Activated T-cell treated with anti-CD3 and anti-CD28 coated beads, Interleukin-2, amount 50 U/mL, for 24 hours (primary cell): Measurements from ENCODE around the gene DTD1.

ENCODE experiments used
- DNase-seq: peaks from one replicate; pipeline ENCODE4 v3.0.0-alpha.2; 2020
- H3K27ac Mint-ChIP-seq: 2 replicates; pipeline ENCODE4 v1.8.0; 2020; ENCODE audit warnings: mild to moderate bottlenecking, mixed read lengths
- H3K27me3 Mint-ChIP-seq: 2 replicates; pipeline ENCODE4 v1.8.0; 2020; ENCODE audit warnings: mixed read lengths
- H3K36me3 Mint-ChIP-seq: 2 replicates; pipeline ENCODE4 v1.8.0; 2020; ENCODE audit warnings: low read depth, mixed read lengths
- H3K4me1 Mint-ChIP-seq: 2 replicates; pipeline ENCODE4 v1.8.0; 2020; ENCODE audit warnings: low read depth, mixed read lengths
- H3K4me3 Mint-ChIP-seq: 2 replicates; pipeline ENCODE4 v1.8.0; 2020; ENCODE audit warnings: mild to moderate bottlenecking, moderate library complexity, mixed read lengths
- H3K9me3 Mint-ChIP-seq: 2 replicates; pipeline ENCODE4 v1.8.0; 2020; ENCODE audit warnings: mixed read lengths

Gene DTD1

GRCh38 chr20:18632196-18632789, 44.4 kb downstream of the DTD1 start:
- H3K36me3 Mint-ChIP-seq, result peaks cover 48% of the 10 kb centered on the region
- no peaks in the 10 kb centered on the region for H3K27me3 Mint-ChIP-seq
- no peaks in the 10 kb centered on the region for H3K9me3 Mint-ChIP-seq
- peak; percentile 62 for DNase-seq
- no peak overlapping the region for H3K4me3 Mint-ChIP-seq
- H3K27ac Mint-ChIP-seq, result no peak overlapping the region
- H3K4me1 Mint-ChIP-seq, result no peaks in the 10 kb centered on the region

- H3K9me3 Mint-ChIP-seq, result no peaks in the 10 kb centered on the region
- H3K4me3 Mint-ChIP-seq, result no peak overlapping the region
- no peaks in the 10 kb centered on the region for H3K27me3 Mint-ChIP-seq
- H3K4me1 Mint-ChIP-seq, result no peaks in the 10 kb centered on the region
- DNase-seq, result no peak
- H3K36me3 Mint-ChIP-seq, result peaks cover 46% of the 10 kb centered on the region
- no peak overlapping the region for H3K27ac Mint-ChIP-seq
Observed at GRCh38 chr20:18633411-18633810, 45.6 kb downstream of the DTD1 start.

DNA sequence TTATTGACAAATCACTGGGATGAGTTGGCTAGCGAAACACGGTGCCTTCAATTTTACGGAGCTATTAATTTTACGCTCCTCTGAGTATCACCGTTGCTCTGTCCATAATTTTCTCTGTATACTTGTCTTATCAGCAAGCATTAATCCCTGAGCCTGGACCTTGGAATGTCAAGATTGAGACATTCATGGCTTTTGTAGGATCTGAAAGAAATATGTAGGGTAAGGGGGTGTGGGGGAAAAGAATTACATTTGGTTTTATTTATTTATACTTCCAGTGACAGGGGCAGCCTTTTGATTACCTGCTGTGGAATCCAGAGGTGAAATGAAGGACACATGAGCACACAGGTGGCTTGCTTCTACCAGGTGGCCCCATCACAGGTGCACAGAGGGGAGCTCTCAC, 46.6 kb downstream of the DTD1 start:
- H3K27me3 Mint-ChIP-seq, result no peaks in the 10 kb centered on the region
- peaks cover 42% of the 10 kb centered on the region for H3K36me3 Mint-ChIP-seq
- H3K27ac Mint-ChIP-seq, result no peak overlapping the region
- H3K4me1 Mint-ChIP-seq, result peaks cover 5% of the 10 kb centered on the region
- DNase-seq, result no peak
- no peak overlapping the region for H3K4me3 Mint-ChIP-seq
- no peaks in the 10 kb centered on the region for H3K9me3 Mint-ChIP-seq

- no peak for DNase-seq
- H3K4me3 Mint-ChIP-seq, result no peak overlapping the region
- peaks cover 9% of the 10 kb centered on the region for H3K4me1 Mint-ChIP-seq
- H3K9me3 Mint-ChIP-seq, result no peaks in the 10 kb centered on the region
- H3K27me3 Mint-ChIP-seq, result no peaks in the 10 kb centered on the region
- peaks cover 36% of the 10 kb centered on the region for H3K36me3 Mint-ChIP-seq
- no peak overlapping the region for H3K27ac Mint-ChIP-seq
Observed at GRCh38 chr20:18635380-18635779, 47.5 kb downstream of the DTD1 start.

DNA sequence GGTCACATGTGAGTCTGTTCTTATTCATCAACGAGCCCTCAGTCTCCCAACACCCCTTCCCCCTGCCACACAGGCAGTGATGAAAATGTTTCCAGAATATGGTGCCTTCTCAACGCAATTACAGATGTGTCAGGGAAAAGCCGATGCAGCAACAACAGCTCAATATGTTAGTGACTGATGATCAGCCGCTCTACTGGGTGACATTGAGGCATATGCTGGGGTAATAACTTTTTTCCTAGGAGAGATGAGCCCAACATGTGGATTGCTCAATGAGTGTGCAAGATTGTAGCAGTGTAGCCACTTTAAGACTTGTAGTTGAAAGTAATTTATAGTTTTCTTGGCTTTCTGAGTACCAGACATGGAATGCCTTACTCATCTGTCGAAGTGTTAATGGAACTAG, 49.4 kb downstream of the DTD1 start:
- H3K27ac Mint-ChIP-seq, result no peak overlapping the region
- peaks cover 31% of the 10 kb centered on the region for H3K36me3 Mint-ChIP-seq
- no peak overlapping the region for H3K4me3 Mint-ChIP-seq
- no peak for DNase-seq
- H3K9me3 Mint-ChIP-seq, result no peaks in the 10 kb centered on the region
- H3K4me1 Mint-ChIP-seq, result peaks cover 9% of the 10 kb centered on the region
- no peaks in the 10 kb centered on the region for H3K27me3 Mint-ChIP-seq

DNA sequence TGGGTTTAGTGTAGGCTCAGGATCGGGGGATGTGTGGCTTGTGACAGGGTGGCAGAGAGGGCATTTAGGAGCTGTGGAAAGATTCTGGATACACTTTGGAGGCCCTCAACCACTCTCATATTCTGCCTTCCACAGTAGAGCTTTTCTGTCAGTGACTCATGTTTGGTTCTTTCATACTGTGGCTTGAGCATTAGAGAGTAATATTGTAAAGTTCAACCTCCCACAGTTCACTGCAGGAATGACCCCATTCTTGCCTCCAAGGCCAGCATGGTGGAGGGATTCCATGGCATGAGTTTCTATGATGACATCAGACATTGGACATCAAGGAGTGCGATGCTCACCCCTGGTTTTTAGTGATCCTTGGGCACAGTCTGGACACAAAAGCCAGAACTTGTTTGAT, 50.9 kb downstream of the DTD1 start:
- Mint-ChIP-seq H3K4me1 (peaks cover 9% of the 10 kb centered on the region), H3K4me3 (no peak overlapping the region), H3K9me3 (no peaks in the 10 kb centered on the region), H3K27ac (no peak overlapping the region), H3K27me3 (no peaks in the 10 kb centered on the region), H3K36me3 (peaks cover 41% of the 10 kb centered on the region)
- DNase-seq, result no peak

GRCh38 chr20:18639501-18639979, 51.7 kb downstream of the DTD1 start:
- DNase-seq, result no peak
- H3K27me3 Mint-ChIP-seq, result no peaks in the 10 kb centered on the region
- peaks cover 9% of the 10 kb centered on the region for H3K4me1 Mint-ChIP-seq
- H3K9me3 Mint-ChIP-seq, result no peaks in the 10 kb centered on the region
- H3K36me3 Mint-ChIP-seq, result peaks cover 40% of the 10 kb centered on the region
- no peak overlapping the region for H3K4me3 Mint-ChIP-seq
- no peak overlapping the region for H3K27ac Mint-ChIP-seq

- DNase-seq, result no peak
- H3K4me3 Mint-ChIP-seq, result no peak overlapping the region
- H3K27ac Mint-ChIP-seq, result no peak overlapping the region
- H3K9me3 Mint-ChIP-seq, result no peaks in the 10 kb centered on the region
- peaks cover 21% of the 10 kb centered on the region for H3K36me3 Mint-ChIP-seq
- peaks cover 2% of the 10 kb centered on the region for H3K4me1 Mint-ChIP-seq
- no peaks in the 10 kb centered on the region for H3K27me3 Mint-ChIP-seq
Observed at GRCh38 chr20:18645196-18645745, 57.4 kb downstream of the DTD1 start.

DNA sequence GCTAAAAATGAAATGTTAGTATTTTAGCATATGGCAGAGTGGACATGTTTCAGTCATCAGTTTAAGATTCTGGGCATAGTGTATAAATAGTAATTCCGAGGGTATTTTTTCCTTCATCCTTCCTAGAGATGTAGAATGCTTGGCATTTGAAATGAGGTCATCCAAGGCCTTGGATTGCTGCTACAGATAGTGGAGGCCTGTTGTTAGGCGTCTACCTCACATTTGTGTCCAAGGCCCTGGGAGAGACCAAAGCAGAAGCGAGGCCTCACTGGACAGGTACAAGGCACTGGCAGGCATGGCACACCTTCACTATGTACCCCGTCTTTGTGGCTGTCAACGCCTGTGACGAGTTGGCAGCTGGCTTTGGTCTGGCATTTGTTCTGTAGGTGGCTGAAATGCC, 58.0 kb downstream of the DTD1 start:
- Mint-ChIP-seq H3K9me3 (no peaks in the 10 kb centered on the region), H3K36me3 (peaks cover 19% of the 10 kb centered on the region), H3K4me3 (no peak overlapping the region), H3K27me3 (no peaks in the 10 kb centered on the region), H3K4me1 (peaks cover 2% of the 10 kb centered on the region), H3K27ac (no peak overlapping the region)
- no peak for DNase-seq

- Mint-ChIP-seq H3K9me3 (no peaks in the 10 kb centered on the region), H3K36me3 (peaks cover 14% of the 10 kb centered on the region), H3K27ac (no peak overlapping the region), H3K4me3 (no peak overlapping the region), H3K4me1 (peaks cover 2% of the 10 kb centered on the region), H3K27me3 (no peaks in the 10 kb centered on the region)
- no peak for DNase-seq
Observed at GRCh38 chr20:18647777-18648176, 59.9 kb downstream of the DTD1 start.

- no peak for DNase-seq
- Mint-ChIP-seq H3K27ac (no peak overlapping the region), H3K4me3 (no peak overlapping the region), H3K27me3 (no peaks in the 10 kb centered on the region), H3K4me1 (peaks cover 2% of the 10 kb centered on the region), H3K36me3 (peaks cover 6% of the 10 kb centered on the region), H3K9me3 (no peaks in the 10 kb centered on the region)
Observed at GRCh38 chr20:18650224-18650623, 62.4 kb downstream of the DTD1 start.

- Mint-ChIP-seq H3K27ac (no peak overlapping the region), H3K27me3 (no peaks in the 10 kb centered on the region), H3K4me1 (peaks cover 4% of the 10 kb centered on the region), H3K4me3 (no peak overlapping the region), H3K36me3 (peaks cover 15% of the 10 kb centered on the region), H3K9me3 (no peaks in the 10 kb centered on the region)
- DNase-seq, result no peak
Observed at GRCh38 chr20:18653736-18654447, 66.0 kb downstream of the DTD1 start.

DNA sequence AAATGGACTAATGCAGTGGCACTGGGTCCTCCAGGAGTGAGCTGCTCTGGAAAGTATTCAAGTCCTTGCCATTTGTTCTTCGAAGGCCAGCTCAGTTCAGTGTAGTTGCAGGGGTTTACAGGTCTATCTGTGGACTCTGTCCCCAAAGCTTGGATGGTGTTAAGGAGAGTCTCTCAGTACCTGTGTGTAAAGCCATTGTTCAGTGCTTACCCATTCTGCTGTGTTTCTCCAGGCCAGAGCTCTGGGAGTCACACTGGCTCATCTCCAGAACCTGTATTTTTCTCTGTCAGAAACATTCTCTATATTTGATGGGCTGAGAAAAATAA, 66.6 kb downstream of the DTD1 start:
- peaks cover 15% of the 10 kb centered on the region for H3K36me3 Mint-ChIP-seq
- peaks cover 2% of the 10 kb centered on the region for H3K4me1 Mint-ChIP-seq
- H3K27me3 Mint-ChIP-seq, result no peaks in the 10 kb centered on the region
- no peaks in the 10 kb centered on the region for H3K9me3 Mint-ChIP-seq
- no peak for DNase-seq
- H3K27ac Mint-ChIP-seq, result no peak overlapping the region
- no peak overlapping the region for H3K4me3 Mint-ChIP-seq

DNA sequence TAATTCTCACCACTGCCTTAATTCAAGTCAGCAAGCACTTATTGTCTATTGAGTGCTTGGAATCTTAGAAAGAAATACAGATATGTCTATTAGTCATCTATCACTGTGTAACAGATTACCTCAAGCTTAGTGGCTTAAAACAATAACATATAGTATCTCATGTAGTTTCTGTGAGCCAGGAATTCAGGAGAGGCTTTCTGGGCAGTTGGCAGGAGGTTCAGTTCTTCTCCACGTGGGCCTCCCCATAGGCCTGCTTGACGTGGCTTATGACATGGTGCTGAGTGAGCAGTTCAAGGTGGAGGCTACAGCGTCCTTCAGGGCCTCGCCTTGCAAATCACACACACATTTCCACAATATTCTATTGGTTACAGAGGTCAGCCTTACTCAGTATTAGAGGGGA, 69.7 kb downstream of the DTD1 start:
- Mint-ChIP-seq H3K4me3 (no peak overlapping the region), H3K4me1 (peaks cover 6% of the 10 kb centered on the region), H3K36me3 (peaks cover 18% of the 10 kb centered on the region), H3K27ac (no peak overlapping the region), H3K9me3 (no peaks in the 10 kb centered on the region), H3K27me3 (no peaks in the 10 kb centered on the region)
- DNase-seq, result no peak

- no peak overlapping the region for H3K4me3 Mint-ChIP-seq
- H3K27ac Mint-ChIP-seq, result no peak overlapping the region
- DNase-seq, result no peak
Observed at GRCh38 chr20:18662279-18663040, 74.6 kb downstream of the DTD1 start.

More at GRCh38 chr20:18662279-18663040, 74.6 kb downstream of the DTD1 start:
- H3K36me3 Mint-ChIP-seq, result peaks cover 9% of the 10 kb centered on the region
- H3K27me3 Mint-ChIP-seq, result no peaks in the 10 kb centered on the region
- H3K4me1 Mint-ChIP-seq, result peaks cover 6% of the 10 kb centered on the region
- no peaks in the 10 kb centered on the region for H3K9me3 Mint-ChIP-seq
